Astrocyte (in vitro differentiated cells and primary cell): ENCODE results near the gene GPR42.

ENCODE experiments used
- CTCF ChIP-seq: IDR thresholded peaks from 2 replicates; pipeline ENCODE4 v1.5.1; 2011; ENCODE audit warnings: low read depth, mild to moderate bottlenecking, inconsistent platforms, low read length, moderate library complexity; ENCODE audit not compliant: insufficient read depth
- EZH2 ChIP-seq: IDR thresholded peaks from 2 replicates; pipeline ENCODE4 v1.6.1; 2012; ENCODE audit warnings: mild to moderate bottlenecking, low read length, inconsistent platforms; ENCODE audit not compliant: insufficient read depth

GRCh38 chr19:35347171-35347929, 23.5 kb upstream of the GPR42 start, which contains the start of gene FFAR1:
- no peak for TF ChIP-seq EZH2
- no peak for TF ChIP-seq CTCF
